Hair follicle dermal papilla cell (primary cell): ENCODE data around the gene ZNF615. TPM values are rescaled to one million over a fixed set of nuclear protein-coding genes. Genes with fewer than 3 reads are reported as not detected.

Experiments used
- total RNA-seq: library from RNA; depleted of rRNA; stranded (reverse); fragments of >200 nt; gene quantifications from 2 replicates; pipeline ENCODE4 v1.2.3, GENCODE V29; 2012

ZNF615 gene
- total RNA-seq = 11.8 and 12.1 TPM in 2 replicates

GRCh38 chr19:52007806-52008557, at the start of gene ZNF615:
Gene ZNF615 (minus strand): TSS chr19:52008211. CDS start chr19:52003711, 4,500 bp downstream.

GRCh38 chr19:52048555-52049501, 40.8 kb upstream of the ZNF615 start, which contains the start of gene ZNF432:
Gene ZNF432 (minus strand): TSS chr19:52048838. CDS start chr19:52046868, 1,970 bp downstream.

GRCh38 chr19:52028027-52028779, 20.2 kb upstream of the ZNF615 start, which contains the start of gene ZNF614:
Gene ZNF614 (minus strand): TSS chr19:52028379. CDS start chr19:52025745, 2,634 bp downstream.

GRCh38 chr19:51986309-51987291, 21.4 kb downstream of the ZNF615 start, which contains the start of gene ZNF350:
Gene ZNF350 (minus strand): TSS chr19:51986840. CDS start chr19:51974360, 12,480 bp downstream.

Other genes starting within 250 kb of the ZNF615 start
- not detected in 2 replicates for gene FPR2, start 247.0 kb downstream of the ZNF615 start, total RNA-seq
- gene FPR3, start 213.1 kb downstream of the ZNF615 start, total RNA-seq = not detected in 2 replicates
- gene ZNF577, start 120.3 kb downstream of the ZNF615 start, total RNA-seq = 5.2 and 6.8 TPM in 2 replicates
- gene ZNF649, start 103.2 kb downstream of the ZNF615 start, total RNA-seq = 7.2 and 7.8 TPM in 2 replicates
- 7.1 and 11.1 TPM in 2 replicates for gene ZNF613, start 80.7 kb downstream of the ZNF615 start, total RNA-seq
- 14.1 and 14.5 TPM in 2 replicates for gene ZNF350, start 21.4 kb downstream of the ZNF615 start, total RNA-seq
- gene ZNF614, start 20.2 kb upstream of the ZNF615 start, total RNA-seq = 13.4 and 16.6 TPM in 2 replicates
- 10.9 and 11.1 TPM in 2 replicates for gene ZNF432, start 40.6 kb upstream of the ZNF615 start, total RNA-seq
- 38.1 and 41.0 TPM in 2 replicates for gene ZNF841, start 87.6 kb upstream of the ZNF615 start, total RNA-seq
- 5.8 and 7.0 TPM in 2 replicates for gene ZNF616, start 131.7 kb upstream of the ZNF615 start, total RNA-seq
- 8.9 and 11.2 TPM in 2 replicates for gene ZNF836, start 163.4 kb upstream of the ZNF615 start, total RNA-seq
- gene PPP2R1A, start 181.8 kb upstream of the ZNF615 start, total RNA-seq = 218 and 247 TPM in 2 replicates